Measurements from ENCODE around the gene PDCD1LG2. TPM values are rescaled to one million over a fixed set of nuclear protein-coding genes. Genes with fewer than 3 reads are reported as not detected.

PDCD1LG2 gene
- total RNA-seq, 1 donor: 59.6 TPM

DNA sequence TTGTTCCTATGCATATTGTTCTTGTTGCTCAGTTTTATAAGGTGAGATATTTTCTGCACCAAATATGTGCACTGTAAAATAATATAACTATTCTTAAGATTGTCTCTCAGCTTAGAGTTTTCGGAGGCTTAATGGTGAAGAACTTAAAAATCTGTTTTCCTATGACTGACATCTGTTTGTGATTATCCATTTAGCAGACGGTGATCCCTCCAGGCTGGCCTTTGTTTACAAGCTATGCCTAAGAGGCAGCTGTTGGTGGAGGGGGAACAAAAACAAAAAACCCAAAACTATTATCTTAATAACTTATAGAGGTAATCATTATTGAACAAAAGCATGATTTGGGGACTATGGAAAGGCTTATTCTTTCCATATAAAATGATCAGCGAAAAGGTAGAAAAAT lies 658 bp downstream of the PDCD1LG2 start:
- no peak for TF ChIP-seq CTCF (IDR thresholded peaks at IDR 0.05; ENCODE audit: insufficient read depth, low read depth, low read length)
- peak overlapping the region; percentile 60 for H3K4me3 ChIP-seq (ENCODE audit: low read depth, low read length)
- DNase-seq (ENCODE audit: low read depth): peak; percentile 38

- peak overlapping the region; percentile 60 for H3K4me3 ChIP-seq (ENCODE audit: low read depth, low read length)
- TF ChIP-seq CTCF (IDR thresholded peaks at IDR 0.05; ENCODE audit: insufficient read depth, low read depth, low read length): no peak
- no peak for DNase-seq (ENCODE audit: low read depth)
These were observed 1.1 kb downstream of the PDCD1LG2 start for GRCh38 chr9:5511476-5511875.

DNA sequence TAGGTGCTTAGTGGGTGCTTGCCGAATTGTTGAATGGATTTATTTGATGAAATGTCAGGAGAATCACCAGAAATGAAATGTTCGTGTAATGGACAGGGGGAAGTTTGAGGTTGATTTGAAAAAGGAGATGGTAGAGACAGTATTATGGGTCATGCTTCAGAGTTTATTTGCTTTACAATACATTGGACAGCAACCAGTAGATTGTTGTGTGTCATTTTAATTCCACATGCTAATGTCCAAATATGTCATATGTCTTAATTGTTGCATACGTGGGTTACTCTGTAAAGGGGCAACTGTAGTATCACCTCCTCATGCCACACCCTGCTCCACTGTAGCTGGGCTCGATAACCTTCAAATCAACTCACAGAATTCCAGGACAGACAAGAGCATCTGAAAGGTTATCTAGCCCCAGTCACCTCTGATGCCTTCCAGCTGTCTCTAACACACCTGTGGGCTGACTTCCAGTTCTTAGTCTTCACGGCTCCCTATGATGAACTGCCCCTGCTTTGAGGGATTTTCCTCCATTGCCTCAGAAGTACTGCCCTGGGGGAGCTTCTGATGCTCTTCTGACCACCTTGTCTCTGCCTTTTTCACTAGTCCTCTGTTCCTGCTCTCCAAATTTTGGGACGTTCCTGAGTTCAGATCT lies 1.7 kb downstream of the PDCD1LG2 start:
- no peak for DNase-seq (ENCODE audit: low read depth)
- no peak for TF ChIP-seq CTCF (IDR thresholded peaks at IDR 0.05; ENCODE audit: insufficient read depth, low read depth, low read length)
- peak overlapping the region; percentile 60 for H3K4me3 ChIP-seq (ENCODE audit: low read depth, low read length)

GRCh38 chr9:5512658-5513452 lies 2.5 kb downstream of the PDCD1LG2 start:
- H3K4me3 ChIP-seq (ENCODE audit: low read depth, low read length): no peak overlapping the region
- DNase-seq (ENCODE audit: low read depth): no peak
- no peak for TF ChIP-seq CTCF (IDR thresholded peaks at IDR 0.05; ENCODE audit: insufficient read depth, low read depth, low read length)

DNA sequence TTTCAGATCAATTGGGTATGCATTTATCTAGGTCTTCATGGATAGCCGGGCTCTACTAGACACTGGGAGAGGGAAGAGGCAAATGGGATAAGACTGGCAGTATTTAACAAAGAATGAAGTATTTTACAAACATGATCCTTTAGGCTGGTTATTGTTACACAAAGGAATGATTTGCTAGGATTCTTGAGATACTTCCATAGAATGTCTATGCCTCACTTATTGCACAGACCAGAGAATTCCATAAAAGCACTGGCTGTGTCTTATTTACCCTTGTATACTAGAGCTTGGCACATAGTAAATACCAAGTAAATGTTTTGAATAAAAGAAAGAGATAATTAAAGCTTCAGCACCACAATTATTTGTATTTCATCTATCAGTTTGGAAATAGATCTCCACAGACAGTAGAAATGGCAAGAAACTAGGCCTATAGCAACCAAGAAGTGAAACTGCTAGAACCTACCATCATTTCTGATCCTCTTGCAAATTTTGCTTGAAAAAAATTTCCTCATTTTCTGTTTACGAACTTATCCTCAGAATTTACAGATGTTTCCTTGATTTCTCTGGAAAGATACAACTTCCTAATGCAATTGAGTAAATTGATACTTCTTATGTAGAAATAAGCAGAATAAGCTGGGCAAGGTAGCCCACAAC lies 3.8 kb downstream of the PDCD1LG2 start:
- no peak for TF ChIP-seq CTCF (IDR thresholded peaks at IDR 0.05; ENCODE audit: insufficient read depth, low read depth, low read length)
- DNase-seq (ENCODE audit: low read depth): no peak
- H3K4me3 ChIP-seq (ENCODE audit: low read depth, low read length): no peak overlapping the region

DNA sequence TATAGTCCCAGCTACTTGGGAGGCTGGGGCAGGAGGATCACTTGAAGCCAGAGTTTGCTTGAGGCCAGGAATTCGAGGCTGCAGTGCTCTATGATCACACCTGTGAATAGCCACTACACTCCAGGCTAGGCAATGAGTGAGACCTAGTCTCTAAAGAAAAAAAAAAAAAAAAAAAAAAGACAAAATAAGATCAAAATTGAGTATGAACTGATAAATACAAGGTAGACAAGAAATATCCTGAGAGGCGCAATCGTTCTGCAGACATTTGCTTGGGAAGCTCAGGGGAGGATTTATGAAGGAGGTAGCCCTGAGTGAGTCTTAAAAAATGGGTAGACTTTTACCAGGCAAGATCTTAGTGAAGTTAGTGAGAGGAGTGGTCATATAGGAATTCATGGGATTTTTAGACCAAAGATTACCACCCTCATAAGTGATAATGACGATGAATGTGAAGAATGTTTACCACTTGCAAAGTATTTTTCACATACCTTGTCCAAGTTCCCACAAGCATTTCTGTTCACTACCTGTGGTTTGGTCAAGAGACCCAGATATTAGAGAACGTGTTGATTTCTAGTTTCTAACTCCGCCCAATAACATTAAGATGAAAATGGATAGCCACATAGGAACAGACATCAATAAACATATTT lies 4.4 kb downstream of the PDCD1LG2 start:
- no peak for DNase-seq (ENCODE audit: low read depth)
- no peak for TF ChIP-seq CTCF (IDR thresholded peaks at IDR 0.05; ENCODE audit: insufficient read depth, low read depth, low read length)
- H3K4me3 ChIP-seq (ENCODE audit: low read depth, low read length): no peak overlapping the region
